HCT116 (cell line): ENCODE data around the gene AXIN1. TPM values are rescaled to one million over a fixed set of nuclear protein-coding genes. Genes with fewer than 3 reads are reported as not detected.

Source experiments
- ATAC-seq: fragments of 200-7000 bp; cut with Tn5 transposase; 2 replicates; pipeline ENCODE4 v1.9.1; 2020; ENCODE audit warnings: mild to moderate bottlenecking, moderate library complexity
- BruUV-seq: library from RNA; stranded (reverse); fragments of 400-500 nt; replicated peaks from 2 replicates; lab custom pipeline; 2021; lab: Mats Ljungman, UMichigan
- CTCF ChIA-PET: fragments of 300-600 bp; sonication (Branson Sonifier 250); formaldehyde crosslinking; loops from one replicate; lab custom pipeline; 2021; ENCODE audit warnings: antibody characterized with exemption; lab: Charles Lee
- POLR2A ChIA-PET: fragments of 300-600, 350-600 bp; sonication (Branson Sonifier 250); formaldehyde crosslinking; loops from one replicate; lab custom pipeline; 2021; ENCODE audit warnings: antibody characterized with exemption; lab: Charles Lee
- RAD21 ChIA-PET, 2 experiments: fragments of 300-600 bp; sonication (Branson Sonifier 250); formaldehyde crosslinking; loops; one replicate each; lab custom pipeline; 2023; ENCODE audit warnings: low total read pairs in 2 of 2; ENCODE audit not compliant: uncharacterized antibody in 2 of 2, unreplicated experiment in 2 of 2, low non-redundant PET in 1 of 2; lab: Charles Lee
- DNase-seq: peaks from one replicate; pipeline ENCODE4 v3.0.0-alpha.2; 2010; ENCODE audit warnings: low read depth, low spot score
- H2AFZ ChIP-seq: fragments of 200-600 bp; shearing (Covaris generic), sonication (generic); 2 replicates; pipeline ENCODE4 v1.6.1; 2017; ENCODE audit warnings: low read depth, mixed run types, mixed read lengths, antibody characterized with exemption, low read length; ENCODE audit not compliant: poor library complexity, severe bottlenecking
- H3K27ac ChIP-seq: 2 replicates; pipeline ENCODE4 v1.5.1; 2012; ENCODE audit warnings: low read depth, low read length
- H3K27me3 ChIP-seq: fragments of 200-600 bp; sonication (generic); 2 replicates; pipeline ENCODE4 v1.6.1; 2016; ENCODE audit warnings: mixed run types, low read length, mixed read lengths; ENCODE audit not compliant: insufficient read depth
- H3K36me3 ChIP-seq, 2 experiments: fragments of 200-500 bp in 1 of 2; fragments of 200-600 bp in 1 of 2; sonication (Bioruptor generic) in 1 of 2; sonication (generic) in 1 of 2; 2 replicates each; pipeline versions ENCODE4 v1.5.1 to v1.6.1; 2014 to 2016; ENCODE audit warnings: low read length in 2 of 2, inconsistent platforms in 1 of 2, mixed read lengths in 1 of 2, mixed run types in 1 of 2; ENCODE audit not compliant: insufficient read depth in 2 of 2, control insufficient read depth in 1 of 2
- H3K4me1 ChIP-seq, 2 experiments: fragments of 200-600 bp in 1 of 2; sonication (generic) in 1 of 2; 2 replicates each; pipeline versions ENCODE4 v1.5.1 to v1.6.1; 2012 to 2017; ENCODE audit warnings: low read length in 2 of 2, inconsistent platforms in 1 of 2, mild to moderate bottlenecking in 1 of 2, mixed read lengths in 1 of 2, mixed run types in 1 of 2, moderate library complexity in 1 of 2; ENCODE audit not compliant: insufficient read depth in 2 of 2, control insufficient read depth in 1 of 2
- H3K4me2 ChIP-seq: fragments of 200-600 bp; sonication (generic); 2 replicates; pipeline ENCODE4 v1.6.1; 2017; ENCODE audit warnings: mixed run types, low read length, mixed read lengths
- H3K4me3 ChIP-seq, 2 experiments: fragments of 200-600 bp in 1 of 2; sonication (generic) in 1 of 2; replicated peaks in 1 of 2; 2 replicates each; pipeline ENCODE4 v1.5.1; 2011 to 2016; ENCODE audit warnings: low read length in 2 of 2, control low read depth in 1 of 2, low read depth in 1 of 2, mild to moderate bottlenecking in 1 of 2, mixed read lengths in 1 of 2, mixed run types in 1 of 2
- H3K79me2 ChIP-seq: fragments of 200-600 bp; sonication (generic); 2 replicates; pipeline ENCODE4 v1.6.1; 2017; ENCODE audit warnings: mild to moderate bottlenecking, mixed run types, low read length, moderate library complexity, mixed read lengths; ENCODE audit not compliant: insufficient read depth
- H3K9ac ChIP-seq: fragments of 200-600 bp; sonication (generic); 2 replicates; pipeline ENCODE4 v1.6.1; 2016; ENCODE audit warnings: low read length, mixed read lengths
- H3K9me2 ChIP-seq: fragments of 200-600 bp; sonication (generic), shearing (Covaris generic); 2 replicates; pipeline ENCODE4 v1.6.1; 2017; ENCODE audit warnings: mixed run types, mild to moderate bottlenecking, moderate library complexity; ENCODE audit not compliant: insufficient read depth
- H3K9me3 ChIP-seq, 2 experiments: fragments of 200-500 bp in 1 of 2; fragments of 200-600 bp in 1 of 2; sonication (Bioruptor generic) in 1 of 2; sonication (generic) in 1 of 2; 2 replicates each; pipeline ENCODE4 v1.6.1; 2014 to 2017; ENCODE audit warnings: low read length in 2 of 2, mixed read lengths in 2 of 2, inconsistent platforms in 1 of 2, low read depth in 1 of 2, mild to moderate bottlenecking in 1 of 2, mixed run types in 1 of 2, moderate library complexity in 1 of 2; ENCODE audit not compliant: control insufficient read depth in 1 of 2, insufficient read depth in 1 of 2
- H4K20me1 ChIP-seq: fragments of 200-600 bp; sonication (generic), shearing (Covaris generic); 2 replicates; pipeline ENCODE4 v1.6.1; 2017; ENCODE audit warnings: mixed run types, mild to moderate bottlenecking, moderate library complexity; ENCODE audit not compliant: insufficient read depth
- ATF3 ChIP-seq: IDR thresholded peaks from 2 replicates; pipeline ENCODE4 v1.6.1; 2012
- CBX3 ChIP-seq: IDR thresholded peaks from 2 replicates; pipeline ENCODE4 v1.6.1; 2012; ENCODE audit warnings: low read depth
- CEBPB ChIP-seq: IDR thresholded peaks from 2 replicates; pipeline ENCODE4 v1.6.1; 2012; ENCODE audit warnings: low read depth
- EGR1 ChIP-seq: IDR thresholded peaks from 2 replicates; pipeline ENCODE4 v1.6.1; 2012; ENCODE audit warnings: low read depth
- ELF1 ChIP-seq: IDR thresholded peaks from 2 replicates; pipeline ENCODE4 v1.6.1; 2012; ENCODE audit warnings: low read depth, borderline replicate concordance
- EZH2phosphoT487 ChIP-seq: fragments of 200-600 bp; IDR thresholded peaks from 2 replicates; pipeline ENCODE4 v1.6.1; 2018; ENCODE audit warnings: antibody characterized with exemption, borderline replicate concordance
- FOSL1 ChIP-seq: IDR thresholded peaks from 2 replicates; pipeline ENCODE4 v1.6.1; 2012; ENCODE audit warnings: low read depth
- JUND ChIP-seq: IDR thresholded peaks from 2 replicates; pipeline ENCODE4 v1.6.1; 2012
- MAX ChIP-seq: IDR thresholded peaks from 2 replicates; pipeline ENCODE4 v1.6.1; 2012
- POLR2AphosphoS5 ChIP-seq: IDR thresholded peaks from 2 replicates; pipeline ENCODE4 v1.6.1; 2011; ENCODE audit warnings: mild to moderate bottlenecking, low read depth, low read length, moderate library complexity
- SIN3A ChIP-seq: IDR thresholded peaks from 2 replicates; pipeline ENCODE4 v1.6.1; 2012; ENCODE audit warnings: low read depth
- SP1 ChIP-seq: IDR thresholded peaks from 2 replicates; pipeline ENCODE4 v1.6.1; 2012; ENCODE audit warnings: low read depth
- SRF ChIP-seq: IDR thresholded peaks from 2 replicates; pipeline ENCODE4 v1.6.1; 2012; ENCODE audit warnings: low read depth
- TCF7L2 ChIP-seq: IDR thresholded peaks from 2 replicates; pipeline ENCODE4 v1.7.0; 2011; ENCODE audit warnings: borderline replicate concordance, inconsistent platforms; ENCODE audit not compliant: insufficient read depth, insufficient read length; ENCODE audit errors: extremely low read depth
- YY1 ChIP-seq: IDR thresholded peaks from 2 replicates; pipeline ENCODE4 v1.6.1; 2011; ENCODE audit warnings: low read length, low read depth, moderate library complexity, mild to moderate bottlenecking; ENCODE audit not compliant: insufficient replicate concordance; ENCODE audit errors: extremely low read depth
- intact Hi-C: fragments of 100-400 bp; cut with micrococcal nuclease; formaldehyde crosslinking; loops from 2 replicates; pipeline ENCODE4 v1.10.0; 2022
- total RNA-seq: library from RNA; stranded (reverse); gene quantifications from one replicate; pipeline ENCODE4 v1.2.1, GENCODE V29; 2021; ENCODE audit not compliant: unreplicated experiment
- TF ChIP-seq, protein P1 (sequence below): IDR thresholded peaks from 2 replicates; pipeline ENCODE4 v1.6.1; 2011; ENCODE audit warnings: mild to moderate bottlenecking, low read length, moderate library complexity; ENCODE audit not compliant: insufficient replicate concordance; ENCODE audit errors: extremely low read depth

The AXIN1 gene
- total RNA-seq, 1 experiment from 2014 or later: 20.2 TPM

GRCh38 chr16:290681-291405, 61.7 kb downstream of the AXIN1 start:
- Histone ChIP-seq H3K4me2 (no peak overlapping the region), H3K36me3 (no peaks in the 10 kb centered on the region), H3K27me3 (no peaks in the 10 kb centered on the region), H3K9me2 (no peaks in the 10 kb centered on the region), H3K79me2 (no peaks in the 10 kb centered on the region), H2AFZ (no peak overlapping the region), H3K9ac (no peak overlapping the region), H4K20me1 (no peaks in the 10 kb centered on the region), H3K4me1 (no peaks in the 10 kb centered on the region), H3K9me3 (no peaks in the 10 kb centered on the region), H3K27ac (no peak overlapping the region), H3K4me3 (no peak overlapping the region)
- DNase-seq (no peak), ATAC-seq (no peak)
- CTCF ChIA-PET: no interaction called here
- intact Hi-C loops: no loop called here
- TF ChIP-seq SIN3A (no peak), ELF1 (no peak), ATF3 (no peak), MAX (no peak), CBX3 (no peak), YY1 (no peak), SRF (no peak), EZH2phosphoT487 (no peak), POLR2AphosphoS5 (no peak), TCF7L2 (no peak), SP1 (no peak), JUND (no peak), EGR1 (no peak), CEBPB (no peak), FOSL1 (no peak)
- TF ChIP-seq, protein P1, sequence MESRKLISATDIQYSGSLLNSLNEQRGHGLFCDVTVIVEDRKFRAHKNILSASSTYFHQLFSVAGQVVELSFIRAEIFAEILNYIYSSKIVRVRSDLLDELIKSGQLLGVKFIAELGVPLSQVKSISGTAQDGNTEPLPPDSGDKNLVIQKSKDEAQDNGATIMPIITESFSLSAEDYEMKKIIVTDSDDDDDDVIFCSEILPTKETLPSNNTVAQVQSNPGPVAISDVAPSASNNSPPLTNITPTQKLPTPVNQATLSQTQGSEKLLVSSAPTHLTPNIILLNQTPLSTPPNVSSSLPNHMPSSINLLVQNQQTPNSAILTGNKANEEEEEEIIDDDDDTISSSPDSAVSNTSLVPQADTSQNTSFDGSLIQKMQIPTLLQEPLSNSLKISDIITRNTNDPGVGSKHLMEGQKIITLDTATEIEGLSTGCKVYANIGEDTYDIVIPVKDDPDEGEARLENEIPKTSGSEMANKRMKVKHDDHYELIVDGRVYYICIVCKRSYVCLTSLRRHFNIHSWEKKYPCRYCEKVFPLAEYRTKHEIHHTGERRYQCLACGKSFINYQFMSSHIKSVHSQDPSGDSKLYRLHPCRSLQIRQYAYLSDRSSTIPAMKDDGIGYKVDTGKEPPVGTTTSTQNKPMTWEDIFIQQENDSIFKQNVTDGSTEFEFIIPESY: no peak
- BruUV-seq: no TSS peak
- RAD21 ChIA-PET: no interaction called here
- POLR2A ChIA-PET: no interaction called here
